Fibroblast of skin of abdomen (primary cell): ENCODE measurements around the gene GPC5. TPM values are rescaled to one million over a fixed set of nuclear protein-coding genes. Genes with fewer than 3 reads are reported as not detected.
A peak's percentile ranks its signal among the peaks of the same experiment; 100 is the strongest.
"Not testable (repeated sequence)": the region's sequence is repeated elsewhere in the genome, so short reads cannot be mapped to it uniquely, and the experiment has no call there.

Experiments used
- DNase-seq: peaks from one replicate; pipeline ENCODE4 v3.0.0-alpha.2; 2013
- polyA plus RNA-seq, 2 experiments: library from polyadenylated mRNA; unstranded; fragments of 120-200 nt; gene quantifications; one replicate each; pipeline ENCODE4 v1.2.1, GENCODE V29; 2013; ENCODE audit not compliant: insufficient read length in 2 of 2

Gene GPC5
- 0.27 TPM for polyA plus RNA-seq (2013, experiment 1 of 2; ENCODE audit: insufficient read length)
- 0.17 TPM for polyA plus RNA-seq (2013, experiment 2 of 2; ENCODE audit: insufficient read length)

GRCh38 chr13:91398413-91399188 is at the start of gene GPC5:
Gene GPC5 (plus strand): TSS chr13:91398621.
- peak; percentile 52 for DNase-seq

GRCh38 chr13:91348906-91349435 is 49.5 kb upstream of the GPC5 start:
- peak; percentile 85 for DNase-seq

GRCh38 chr13:91349992-91350911 is 48.2 kb upstream of the GPC5 start:
- no peak for DNase-seq

- no peak for DNase-seq
Measured at GRCh38 chr13:91351123-91351522, 47.3 kb upstream of the GPC5 start.

- DNase-seq, result no peak
Measured at GRCh38 chr13:91351980-91352379, 46.4 kb upstream of the GPC5 start.

- DNase-seq, result not testable (repeated sequence)
Measured at GRCh38 chr13:91352891-91353290, 45.5 kb upstream of the GPC5 start.

GRCh38 chr13:91353494-91353893 is 44.9 kb upstream of the GPC5 start:
- no peak for DNase-seq

- DNase-seq, result no peak
Measured at GRCh38 chr13:91355099-91355825, 43.2 kb upstream of the GPC5 start.

- DNase-seq, result no peak
Measured at GRCh38 chr13:91355826-91356710, 42.4 kb upstream of the GPC5 start.

- DNase-seq, result no peak
Measured at GRCh38 chr13:91356919-91357612, 41.4 kb upstream of the GPC5 start.

GRCh38 chr13:91357613-91358386 is 40.6 kb upstream of the GPC5 start:
- DNase-seq, result no peak

- no peak for DNase-seq
Measured at GRCh38 chr13:91358387-91358782, 40.0 kb upstream of the GPC5 start.

GRCh38 chr13:91359111-91359510 is 39.3 kb upstream of the GPC5 start:
- DNase-seq, result no peak

GRCh38 chr13:91359631-91360030 is 38.8 kb upstream of the GPC5 start:
- DNase-seq, result no peak

GRCh38 chr13:91360246-91360751 is 38.1 kb upstream of the GPC5 start:
- no peak for DNase-seq

GRCh38 chr13:91361755-91362271 is 36.6 kb upstream of the GPC5 start:
- no peak for DNase-seq

- DNase-seq, result no peak
Measured at GRCh38 chr13:91362908-91363307, 35.5 kb upstream of the GPC5 start.

GRCh38 chr13:91368101-91368500 is 30.3 kb upstream of the GPC5 start:
- no peak for DNase-seq

- peak; percentile 37 for DNase-seq
Measured at GRCh38 chr13:91368676-91369440, 29.6 kb upstream of the GPC5 start.
